GM19043 (cell line): ENCODE data around the gene HNRNPLL.
A peak's percentile ranks its signal among the peaks of the same experiment; 100 is the strongest.

ENCODE experiments used
- ATAC-seq: cut with Tn5 transposase; IDR thresholded peaks from one replicate; pipeline ENCODE4 v1.9.1; 2021; ENCODE audit warnings: low read depth; ENCODE audit not compliant: unreplicated experiment

The HNRNPLL gene

DNA sequence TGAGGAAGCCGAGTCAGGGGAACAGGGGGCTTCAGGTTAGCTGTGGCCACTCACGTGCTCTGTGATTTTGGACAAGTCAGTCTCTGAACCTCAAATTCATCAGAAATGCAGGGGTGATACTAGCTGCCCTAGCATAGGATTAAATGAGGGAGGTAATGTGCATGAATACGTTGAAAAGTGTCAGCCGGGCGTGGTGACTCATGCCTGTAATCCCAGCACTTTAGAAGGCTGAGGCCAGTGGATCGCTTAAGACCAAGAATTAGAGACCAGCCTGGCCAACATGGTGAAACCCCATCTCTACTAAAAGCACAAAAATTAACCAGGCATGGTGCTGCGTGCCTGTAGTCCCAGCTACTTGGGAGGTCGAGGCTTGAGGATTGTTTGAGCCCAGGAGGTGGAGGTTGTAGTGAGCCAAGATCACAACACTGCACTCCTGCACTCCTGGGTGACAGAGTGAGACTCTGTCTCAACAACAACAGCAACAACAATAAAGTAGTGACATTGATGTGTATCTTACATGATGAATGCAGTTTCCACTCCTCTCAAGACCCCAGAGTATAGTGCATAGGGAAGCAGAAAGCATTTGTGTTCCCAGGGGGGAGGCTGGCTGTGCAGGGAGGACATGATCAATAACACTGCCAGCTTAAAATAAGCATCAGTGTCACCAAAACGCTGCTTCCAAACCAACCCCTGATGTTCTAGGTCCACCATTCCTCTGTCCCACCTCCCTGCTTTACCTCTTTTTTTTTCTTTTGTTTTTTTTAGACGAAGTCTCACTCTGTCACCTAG, 68.8 kb downstream of the HNRNPLL start:
- no peak for ATAC-seq

GRCh38 chr2:38533180-38533579, 69.5 kb downstream of the HNRNPLL start:
- ATAC-seq = peak; percentile 97

DNA sequence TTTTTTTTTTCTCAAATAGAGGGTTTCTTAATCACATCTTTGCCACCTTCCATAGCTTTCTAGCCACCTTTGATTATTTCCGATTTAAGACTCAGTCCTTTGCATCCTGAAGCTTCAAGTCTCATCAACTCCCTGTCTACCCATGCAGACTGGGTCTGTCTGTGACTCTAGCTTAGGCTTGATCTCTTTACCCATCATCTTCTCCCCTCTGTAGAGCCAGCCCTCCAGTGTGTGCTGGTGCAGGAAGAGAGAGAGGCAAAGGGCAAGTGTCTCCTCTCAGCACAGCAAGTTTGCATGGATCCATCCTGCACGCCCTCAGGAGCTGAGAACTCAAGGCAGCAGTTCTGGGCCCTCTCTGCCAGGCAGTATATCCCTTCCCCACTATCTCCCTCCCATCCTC, 70.4 kb downstream of the HNRNPLL start:
- ATAC-seq = no peak

GRCh38 chr2:38529208-38529607, 73.5 kb downstream of the HNRNPLL start:
- no peak for ATAC-seq

GRCh38 chr2:38528534-38528933, 74.2 kb downstream of the HNRNPLL start:
- no peak for ATAC-seq

- no peak for ATAC-seq
Observed at GRCh38 chr2:38528008-38528442, 74.7 kb downstream of the HNRNPLL start.

DNA sequence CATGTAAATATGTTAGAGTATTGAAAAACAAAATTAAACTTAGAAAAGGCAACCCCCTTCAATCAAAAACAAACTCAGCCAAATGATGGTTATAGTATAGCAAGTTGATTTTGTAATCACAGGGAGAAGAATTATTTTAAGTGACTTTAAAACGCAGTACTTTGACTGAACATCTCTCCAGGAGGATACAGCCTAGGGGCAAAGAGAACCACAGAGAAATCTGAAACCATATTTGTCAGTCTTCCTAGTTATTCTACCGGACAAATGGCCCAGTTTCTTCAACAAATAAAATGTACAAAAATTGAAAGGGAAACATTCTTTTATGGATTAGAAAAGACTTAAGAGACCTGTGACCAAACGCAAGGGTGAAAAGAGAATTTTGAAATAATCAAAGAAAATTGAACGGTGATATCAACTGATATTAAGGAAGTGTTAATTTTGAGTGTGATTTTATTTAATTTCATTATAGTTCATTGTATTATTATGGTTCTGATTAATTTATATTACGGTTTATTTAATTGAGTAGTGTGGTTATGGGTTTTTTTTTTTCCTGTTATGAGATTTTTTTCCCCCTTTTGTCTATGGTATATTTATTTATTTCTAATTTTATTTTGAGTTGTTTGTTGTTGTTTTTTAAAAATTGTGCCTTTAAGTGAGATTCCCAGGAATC, 75.3 kb downstream of the HNRNPLL start:
- no peak for ATAC-seq

DNA sequence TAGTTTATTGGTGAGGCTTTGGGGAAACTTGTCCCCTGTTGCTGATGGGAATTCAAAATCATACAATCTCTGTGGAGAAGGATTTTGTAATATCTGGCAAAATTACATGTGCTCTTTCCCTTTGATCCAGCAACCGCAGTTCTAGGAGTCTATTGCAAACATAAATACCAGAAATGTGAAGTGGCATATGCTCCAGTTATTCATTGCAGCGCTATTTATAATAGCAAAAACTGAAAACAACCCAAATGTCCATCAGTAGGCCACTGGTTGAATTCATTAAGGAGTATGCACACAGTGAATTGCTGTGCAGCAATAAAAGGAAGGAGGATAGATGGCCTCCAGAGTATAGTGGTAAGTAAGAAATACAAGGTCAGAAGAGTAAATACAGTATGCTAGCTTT, 76.5 kb downstream of the HNRNPLL start:
- no peak for ATAC-seq

GRCh38 chr2:38524580-38524979, 78.1 kb downstream of the HNRNPLL start:
- no peak for ATAC-seq

GRCh38 chr2:38523728-38524437, 78.8 kb downstream of the HNRNPLL start:
- no peak for ATAC-seq

DNA sequence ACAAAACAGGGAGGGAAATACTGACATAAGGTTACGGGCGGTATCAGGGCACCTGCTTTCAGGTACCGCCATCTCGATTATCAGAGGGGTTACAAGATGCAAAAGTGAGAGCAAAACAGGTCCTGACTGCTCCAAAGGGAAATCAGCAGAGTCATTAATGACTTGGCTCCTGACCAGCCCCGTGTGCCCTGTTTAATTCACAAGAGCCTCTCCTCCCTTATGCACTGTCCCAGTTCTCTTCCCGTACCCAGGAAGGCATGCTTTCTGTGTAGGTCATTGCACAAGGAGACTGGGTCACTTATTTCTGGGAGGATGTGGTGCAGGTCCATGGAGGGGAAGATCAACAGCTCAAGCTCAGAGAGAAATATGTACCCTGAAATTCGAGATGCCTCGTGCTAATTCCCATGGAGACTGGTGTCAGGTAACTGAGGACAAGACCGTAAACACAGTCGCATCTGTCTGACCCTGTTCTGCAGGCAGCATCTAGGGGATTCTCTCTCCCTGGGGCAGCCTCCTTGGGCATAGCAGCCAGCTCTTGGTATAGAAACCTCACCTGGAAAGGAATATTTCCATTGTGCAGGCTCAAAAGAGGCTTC, 79.9 kb downstream of the HNRNPLL start:
- no peak for ATAC-seq

GRCh38 chr2:38521835-38522234, 80.9 kb downstream of the HNRNPLL start:
- no peak for ATAC-seq

DNA sequence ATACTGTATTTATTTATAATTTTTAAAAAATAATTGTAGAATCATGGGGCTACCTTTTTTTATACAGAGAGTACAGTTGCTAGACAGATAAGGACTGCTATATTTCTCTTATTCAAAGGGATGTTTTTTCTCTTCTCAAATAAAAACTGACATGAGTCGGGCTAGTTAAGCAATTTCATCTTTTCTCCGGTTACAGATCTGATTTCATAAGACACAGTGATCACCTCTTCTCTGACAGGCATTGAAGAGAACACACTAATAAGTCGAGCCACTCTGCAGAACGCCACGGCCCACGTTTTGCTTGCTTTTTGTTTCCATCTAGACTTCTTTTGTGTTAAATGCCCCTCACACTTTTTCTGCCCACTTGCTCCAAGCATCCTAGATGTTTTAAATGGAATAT, 85.4 kb downstream of the HNRNPLL start:
- no peak for ATAC-seq

- no peak for ATAC-seq
Observed at GRCh38 chr2:38516526-38516925, 86.2 kb downstream of the HNRNPLL start.

- ATAC-seq = no peak
Observed at GRCh38 chr2:38516122-38516521, 86.6 kb downstream of the HNRNPLL start.

DNA sequence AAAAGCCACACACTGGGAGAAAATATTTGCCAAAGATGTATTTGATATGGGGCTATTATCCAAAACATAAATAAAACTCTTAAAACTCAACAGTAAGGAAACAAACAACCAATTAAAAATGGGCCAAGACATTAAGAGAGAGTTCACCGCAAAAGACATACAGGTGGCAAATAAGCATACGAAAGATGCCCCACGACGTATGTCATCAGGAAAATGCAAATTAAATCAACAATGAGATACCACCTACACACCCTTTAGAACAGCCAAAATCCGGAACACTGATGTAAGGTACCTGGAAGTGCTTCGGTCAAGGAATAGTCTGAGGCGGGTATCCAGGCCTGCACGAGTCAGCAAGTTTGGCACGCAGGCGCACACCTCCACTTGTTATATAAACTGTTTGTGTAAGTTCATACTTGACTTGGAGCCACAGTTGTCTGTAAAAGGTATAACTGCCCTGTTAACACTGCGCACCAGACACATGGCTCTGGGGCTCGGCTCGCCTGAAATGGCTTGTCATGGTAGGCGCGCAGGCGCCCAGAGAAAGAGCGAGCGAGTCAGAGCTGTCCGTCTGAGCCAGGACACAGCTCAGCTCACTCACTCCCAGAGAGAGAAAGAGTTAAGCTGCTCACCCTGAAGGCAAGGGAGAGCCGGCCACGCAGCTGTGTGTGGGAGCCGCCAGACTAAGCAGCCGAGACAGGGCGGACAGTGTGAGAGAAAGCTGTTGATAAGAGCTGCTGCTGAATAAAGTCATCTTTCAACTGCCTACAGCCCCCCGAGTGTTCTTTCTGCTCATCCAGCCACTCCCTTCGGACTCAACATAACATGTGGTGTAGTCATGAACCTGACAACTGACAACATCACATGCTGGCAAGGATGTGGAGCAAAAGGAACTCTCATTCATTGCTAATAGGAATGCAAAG, 87.3 kb downstream of the HNRNPLL start:
- ATAC-seq = no peak

DNA sequence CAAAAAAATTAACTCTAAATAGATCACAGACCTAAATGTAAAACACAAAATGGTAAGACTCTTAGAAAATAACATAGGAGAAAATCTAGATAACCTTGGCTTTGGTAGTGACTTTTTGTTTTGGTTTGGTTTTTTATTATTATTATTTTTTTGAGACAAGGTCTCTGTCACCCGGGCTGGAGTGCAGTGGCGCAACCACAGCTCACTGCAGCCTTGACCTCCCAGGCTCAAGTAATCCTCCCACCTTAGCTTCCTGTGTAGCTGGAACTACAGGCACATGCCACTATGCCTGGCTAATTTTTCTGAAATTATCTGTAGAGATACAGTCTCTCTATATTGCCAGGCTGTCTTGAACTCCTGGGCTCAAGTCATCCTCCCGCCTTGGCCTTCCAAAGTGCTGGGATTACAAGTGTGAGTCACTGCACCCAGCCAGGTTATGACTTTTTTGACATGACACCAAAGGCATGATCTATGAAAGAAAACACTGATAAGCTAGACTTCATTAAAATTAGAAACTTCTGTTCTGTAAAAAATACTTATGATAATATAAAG, 88.0 kb downstream of the HNRNPLL start:
- ATAC-seq = no peak

GRCh38 chr2:38512211-38512610, 90.5 kb downstream of the HNRNPLL start:
- ATAC-seq = no peak
